GM12874 (cell line): Measurements from ENCODE around the gene CYB561A3.
A peak's percentile ranks its signal among the peaks of the same experiment; 100 is the strongest.

ENCODE experiments used
- TF ChIP-seq, protein P1 (sequence below): IDR thresholded peaks from 2 replicates; pipeline ENCODE4 v1.5.1; 2011; ENCODE audit warnings: low read depth, mild to moderate bottlenecking, control low read depth, low read length, moderate library complexity; ENCODE audit not compliant: insufficient read depth

The CYB561A3 gene

DNA sequence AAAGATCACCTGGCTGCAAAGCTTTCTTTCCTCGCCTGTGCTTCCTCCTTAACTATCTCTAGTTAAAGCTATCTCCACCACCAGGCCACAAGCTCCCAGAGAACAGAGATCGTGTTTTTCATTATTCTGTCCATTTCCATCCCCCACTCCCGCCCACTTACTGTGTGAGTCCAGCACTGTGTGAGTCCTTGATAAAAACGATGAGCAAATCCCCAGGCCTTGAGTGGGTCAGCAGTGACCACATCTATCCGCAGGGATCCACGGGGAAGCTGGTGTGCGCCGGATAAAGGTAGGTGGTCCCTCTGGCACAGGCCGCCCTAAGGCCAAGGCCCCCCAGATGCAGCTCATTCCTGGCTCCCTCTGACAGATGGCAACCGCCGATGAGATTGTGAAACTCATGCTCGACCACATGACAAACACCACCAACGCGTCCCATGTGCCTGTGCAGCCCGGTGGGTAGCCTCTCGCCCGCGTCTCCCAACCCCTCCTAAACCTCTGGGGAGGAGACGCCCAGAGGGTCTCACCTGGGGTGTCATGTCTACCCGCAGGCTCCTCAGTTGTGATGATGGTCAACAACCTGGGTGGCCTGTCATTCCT lies 19.4 kb downstream of the CYB561A3 start:
- TF ChIP-seq, protein P1, sequence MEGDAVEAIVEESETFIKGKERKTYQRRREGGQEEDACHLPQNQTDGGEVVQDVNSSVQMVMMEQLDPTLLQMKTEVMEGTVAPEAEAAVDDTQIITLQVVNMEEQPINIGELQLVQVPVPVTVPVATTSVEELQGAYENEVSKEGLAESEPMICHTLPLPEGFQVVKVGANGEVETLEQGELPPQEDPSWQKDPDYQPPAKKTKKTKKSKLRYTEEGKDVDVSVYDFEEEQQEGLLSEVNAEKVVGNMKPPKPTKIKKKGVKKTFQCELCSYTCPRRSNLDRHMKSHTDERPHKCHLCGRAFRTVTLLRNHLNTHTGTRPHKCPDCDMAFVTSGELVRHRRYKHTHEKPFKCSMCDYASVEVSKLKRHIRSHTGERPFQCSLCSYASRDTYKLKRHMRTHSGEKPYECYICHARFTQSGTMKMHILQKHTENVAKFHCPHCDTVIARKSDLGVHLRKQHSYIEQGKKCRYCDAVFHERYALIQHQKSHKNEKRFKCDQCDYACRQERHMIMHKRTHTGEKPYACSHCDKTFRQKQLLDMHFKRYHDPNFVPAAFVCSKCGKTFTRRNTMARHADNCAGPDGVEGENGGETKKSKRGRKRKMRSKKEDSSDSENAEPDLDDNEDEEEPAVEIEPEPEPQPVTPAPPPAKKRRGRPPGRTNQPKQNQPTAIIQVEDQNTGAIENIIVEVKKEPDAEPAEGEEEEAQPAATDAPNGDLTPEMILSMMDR, result no peak

DNA sequence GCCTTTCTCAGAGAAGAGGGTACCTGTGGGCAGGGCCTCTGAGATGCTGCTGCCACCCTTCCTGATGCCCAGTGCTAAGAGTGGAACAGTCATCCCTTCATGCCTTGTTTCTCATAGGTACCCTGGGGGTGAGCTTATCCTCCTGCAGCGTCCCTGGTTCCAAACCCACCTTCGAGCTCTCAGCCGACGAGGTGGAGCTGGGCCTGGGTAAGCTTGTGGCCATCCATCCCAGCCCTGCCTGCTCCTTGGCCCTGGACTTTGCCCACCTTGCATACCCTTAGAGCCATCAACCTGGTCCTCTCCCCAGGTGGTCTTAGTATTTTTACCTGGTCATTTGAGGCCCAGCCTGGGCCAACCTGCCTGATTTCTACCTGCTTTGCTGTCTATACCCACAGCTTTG lies 20.0 kb downstream of the CYB561A3 start:
- TF ChIP-seq, protein P1, result no peak

DNA sequence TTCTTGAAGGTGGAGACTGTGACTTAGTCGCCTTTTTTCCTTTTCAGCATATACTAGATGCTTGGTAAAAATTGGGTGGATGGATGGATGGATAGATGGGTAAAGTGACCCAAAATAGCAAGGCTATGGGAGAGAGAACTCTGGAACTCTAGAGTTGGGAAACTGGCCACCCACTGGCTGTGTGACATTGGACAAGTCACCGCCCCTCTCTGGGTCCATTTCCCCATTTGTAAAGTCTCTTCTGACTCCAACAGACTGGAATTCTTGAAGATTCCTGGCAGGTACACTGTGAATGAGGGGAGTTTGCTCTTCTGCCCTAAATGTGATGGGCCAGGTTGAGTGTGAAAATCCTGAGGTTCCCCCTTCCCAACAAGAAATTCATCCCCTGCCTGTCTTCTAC lies 20.7 kb downstream of the CYB561A3 start:
- TF ChIP-seq, protein P1, result no peak

DNA sequence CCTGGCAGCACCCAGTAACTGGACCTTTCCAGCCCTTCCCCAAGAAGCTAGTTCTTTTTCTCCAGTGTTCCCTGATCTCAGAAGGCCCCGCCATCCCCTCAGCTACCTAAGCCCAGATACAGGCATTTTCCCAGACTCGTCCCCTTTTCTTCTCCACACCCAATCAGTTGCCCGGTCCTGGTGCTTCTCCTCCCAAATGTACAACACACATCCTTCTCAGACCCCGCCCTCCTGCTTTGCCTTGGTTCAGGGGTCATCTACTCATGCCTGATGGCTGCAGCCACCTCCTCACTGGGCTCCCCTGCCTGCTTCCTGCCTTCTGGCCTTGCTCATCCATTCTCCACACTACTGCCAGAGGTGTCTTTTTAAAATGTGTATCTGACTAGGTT lies 22.2 kb downstream of the CYB561A3 start:
- TF ChIP-seq, protein P1, result no peak

DNA sequence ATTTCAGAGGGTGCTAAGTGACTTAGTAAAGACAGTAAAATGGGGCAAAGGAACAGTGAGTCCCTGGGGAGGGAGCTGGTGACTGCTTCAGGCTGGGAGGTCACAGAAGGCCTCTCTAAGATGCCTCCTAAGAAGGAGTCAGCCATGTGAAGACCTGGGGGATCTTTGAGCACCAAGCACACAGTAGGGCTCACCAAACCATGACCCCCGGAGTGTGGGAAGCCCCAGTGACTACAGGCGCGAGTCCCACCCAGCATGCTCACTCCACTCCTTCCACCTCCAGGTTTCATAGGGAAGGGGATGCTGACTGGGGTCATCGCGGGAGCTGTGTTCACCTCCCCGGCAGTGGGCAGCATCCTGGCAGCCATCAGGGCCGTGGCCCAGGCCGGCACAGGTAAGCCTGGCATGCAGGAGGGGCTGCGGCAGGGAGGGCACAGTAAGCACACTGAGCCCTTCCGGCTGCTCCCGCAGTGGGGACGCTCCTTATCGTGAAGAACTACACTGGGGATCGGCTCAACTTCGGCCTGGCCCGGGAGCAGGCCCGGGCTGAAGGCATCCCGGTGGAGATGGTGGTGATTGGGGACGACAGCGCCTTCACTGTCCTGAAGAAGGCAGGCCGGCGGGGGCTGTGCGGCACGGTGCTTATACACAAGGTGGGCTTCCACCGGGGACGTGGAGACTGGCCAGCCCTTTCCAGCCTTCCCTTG lies 22.7 kb downstream of the CYB561A3 start:
- TF ChIP-seq, protein P1, result no peak

DNA sequence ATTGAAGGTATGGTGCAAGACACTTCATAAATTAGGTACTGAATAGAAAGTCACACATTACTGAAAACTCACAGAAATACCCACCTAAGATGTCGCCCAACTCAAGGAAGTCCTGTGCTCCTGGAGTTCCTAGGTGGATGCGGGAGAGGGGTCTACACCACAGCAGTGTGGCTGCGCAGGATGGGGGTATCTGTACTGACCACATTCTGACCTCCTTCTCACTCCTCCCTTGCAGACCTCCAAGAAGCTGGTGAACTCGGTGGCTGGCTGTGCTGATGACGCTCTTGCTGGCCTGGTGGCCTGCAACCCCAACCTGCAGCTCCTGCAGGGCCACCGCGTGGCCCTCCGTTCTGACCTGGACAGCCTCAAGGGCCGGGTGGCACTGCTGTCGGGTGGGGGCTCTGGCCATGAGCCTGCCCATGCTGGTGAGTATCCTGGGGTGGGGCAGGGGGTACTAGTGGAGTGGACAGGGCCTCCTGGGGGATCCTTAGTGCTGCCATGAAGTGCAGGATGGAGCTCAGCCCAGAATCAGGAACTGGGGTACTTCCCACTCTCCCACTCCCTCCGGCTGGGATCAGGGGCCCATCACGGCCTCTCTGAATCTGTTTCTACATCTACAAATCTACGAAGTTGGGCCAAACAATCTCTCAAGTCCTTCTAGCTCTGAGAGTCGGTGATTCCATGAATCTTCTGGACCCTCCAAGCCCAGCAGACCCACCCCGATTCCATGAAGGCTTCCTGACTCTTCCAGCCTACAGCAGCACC lies 23.8 kb downstream of the CYB561A3 start:
- TF ChIP-seq, protein P1, result no peak

DNA sequence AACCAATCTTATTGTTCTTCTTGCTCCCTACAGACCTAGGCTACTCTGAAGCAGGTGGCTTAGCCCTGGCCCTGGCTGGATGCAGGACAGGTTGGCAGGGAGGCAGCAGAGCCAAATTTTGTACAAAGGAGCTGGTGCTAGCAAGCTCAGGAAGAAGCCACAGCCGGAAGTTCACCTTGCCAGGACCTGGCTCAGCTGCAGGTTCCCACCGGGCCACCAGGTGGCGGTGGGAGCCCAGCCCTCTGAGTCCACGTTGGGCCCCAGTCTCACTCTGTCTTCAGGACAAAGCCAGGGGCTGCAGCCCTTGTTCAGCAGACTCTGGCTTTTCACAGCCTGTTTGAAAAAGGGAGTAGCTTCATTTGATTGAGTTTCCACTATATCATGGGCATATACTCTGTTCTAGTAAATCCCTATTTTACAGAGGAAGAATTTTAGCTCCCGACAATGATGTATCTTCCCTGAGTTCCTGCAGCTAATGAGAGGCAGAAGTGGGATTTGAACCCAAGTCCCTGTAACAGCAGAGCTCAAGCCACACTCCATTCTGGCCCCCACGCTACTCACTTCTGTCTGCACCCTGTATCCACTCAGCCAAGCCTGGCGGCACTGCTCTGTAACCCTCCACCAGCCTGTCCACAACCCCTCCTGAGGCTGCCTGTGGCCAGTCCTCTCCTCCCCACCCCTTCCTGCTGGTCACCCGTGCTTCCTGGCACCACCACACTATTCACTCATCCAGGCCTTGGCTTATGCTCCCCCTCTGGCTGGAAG lies 25.3 kb downstream of the CYB561A3 start:
- TF ChIP-seq, protein P1, result peak; percentile 98
